ENCODE results near the gene UGT2B7.
"Not testable (repeated sequence)": the region's sequence is repeated elsewhere in the genome, so short reads cannot be mapped to it uniquely, and the experiment has no call there.

DNA sequence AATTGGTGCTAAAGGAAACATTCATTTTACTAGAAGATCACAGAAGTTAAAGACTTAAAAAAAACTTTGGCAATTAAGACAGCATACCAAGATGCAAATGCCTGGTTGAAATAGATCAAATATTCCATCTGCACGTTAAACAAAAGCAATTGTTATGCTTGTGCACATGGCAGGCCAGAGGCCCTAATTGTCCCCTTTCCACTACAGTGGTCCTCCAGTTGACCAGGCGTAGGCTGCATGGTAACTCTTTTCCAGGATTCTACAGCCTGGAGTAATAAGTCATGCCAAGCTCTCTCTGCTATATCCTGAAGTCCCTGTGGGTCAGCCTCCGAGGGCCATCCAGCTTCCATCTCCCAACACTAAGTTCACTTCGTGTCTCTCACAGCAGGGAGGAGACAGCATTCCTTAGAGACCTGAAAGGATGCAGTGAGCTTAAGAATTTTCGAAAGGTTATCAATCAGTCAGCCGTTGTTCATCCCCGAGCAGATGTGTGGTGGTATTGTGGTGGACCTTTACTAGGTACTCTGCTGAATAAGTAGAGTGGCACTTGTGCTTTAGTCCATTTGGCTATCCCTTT is 42.9 kb upstream of the UGT2B7 start:
- TF ChIP-seq, protein P1, sequence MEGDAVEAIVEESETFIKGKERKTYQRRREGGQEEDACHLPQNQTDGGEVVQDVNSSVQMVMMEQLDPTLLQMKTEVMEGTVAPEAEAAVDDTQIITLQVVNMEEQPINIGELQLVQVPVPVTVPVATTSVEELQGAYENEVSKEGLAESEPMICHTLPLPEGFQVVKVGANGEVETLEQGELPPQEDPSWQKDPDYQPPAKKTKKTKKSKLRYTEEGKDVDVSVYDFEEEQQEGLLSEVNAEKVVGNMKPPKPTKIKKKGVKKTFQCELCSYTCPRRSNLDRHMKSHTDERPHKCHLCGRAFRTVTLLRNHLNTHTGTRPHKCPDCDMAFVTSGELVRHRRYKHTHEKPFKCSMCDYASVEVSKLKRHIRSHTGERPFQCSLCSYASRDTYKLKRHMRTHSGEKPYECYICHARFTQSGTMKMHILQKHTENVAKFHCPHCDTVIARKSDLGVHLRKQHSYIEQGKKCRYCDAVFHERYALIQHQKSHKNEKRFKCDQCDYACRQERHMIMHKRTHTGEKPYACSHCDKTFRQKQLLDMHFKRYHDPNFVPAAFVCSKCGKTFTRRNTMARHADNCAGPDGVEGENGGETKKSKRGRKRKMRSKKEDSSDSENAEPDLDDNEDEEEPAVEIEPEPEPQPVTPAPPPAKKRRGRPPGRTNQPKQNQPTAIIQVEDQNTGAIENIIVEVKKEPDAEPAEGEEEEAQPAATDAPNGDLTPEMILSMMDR (IDR thresholded peaks at IDR 0.05) = not testable (repeated sequence)
- not testable (repeated sequence) for TF ChIP-seq EZH2 (IDR thresholded peaks at IDR 0.05; ENCODE audit: borderline replicate concordance, insufficient read depth, low read depth, low read length, poor library complexity, severe bottlenecking)
